ENCODE data around the gene CRTAC1. TPM values are rescaled to one million over a fixed set of nuclear protein-coding genes. Genes with fewer than 3 reads are reported as not detected.
A peak's percentile ranks its signal among the peaks of the same experiment; 100 is the strongest.

The CRTAC1 gene
- total and polyA plus RNA-seq, 9 of the 15 experiments (the other 6 are each of a cell fraction or from before 2014, with no cell fraction given): not detected

DNA sequence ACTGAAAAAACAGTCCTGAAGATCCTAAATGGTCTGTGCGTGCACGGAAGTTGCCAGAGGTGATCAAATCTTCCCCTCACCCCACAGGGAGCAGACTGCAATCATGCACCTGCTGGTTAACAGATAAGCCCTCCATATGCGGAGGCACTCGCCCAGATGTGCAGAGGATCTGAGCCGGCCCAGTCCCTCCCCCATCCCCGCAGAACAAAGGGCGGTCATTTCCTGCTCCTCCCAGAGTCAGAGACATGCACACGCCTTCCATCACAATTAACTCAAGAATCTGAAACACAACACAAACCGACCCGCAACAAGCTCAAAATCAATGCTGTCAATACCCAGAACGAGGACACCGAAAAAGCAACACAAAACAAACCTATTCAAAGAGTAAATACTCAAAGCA, 24.2 kb downstream of the CRTAC1 start (continued):
- TF ChIP-seq, protein P1, sequence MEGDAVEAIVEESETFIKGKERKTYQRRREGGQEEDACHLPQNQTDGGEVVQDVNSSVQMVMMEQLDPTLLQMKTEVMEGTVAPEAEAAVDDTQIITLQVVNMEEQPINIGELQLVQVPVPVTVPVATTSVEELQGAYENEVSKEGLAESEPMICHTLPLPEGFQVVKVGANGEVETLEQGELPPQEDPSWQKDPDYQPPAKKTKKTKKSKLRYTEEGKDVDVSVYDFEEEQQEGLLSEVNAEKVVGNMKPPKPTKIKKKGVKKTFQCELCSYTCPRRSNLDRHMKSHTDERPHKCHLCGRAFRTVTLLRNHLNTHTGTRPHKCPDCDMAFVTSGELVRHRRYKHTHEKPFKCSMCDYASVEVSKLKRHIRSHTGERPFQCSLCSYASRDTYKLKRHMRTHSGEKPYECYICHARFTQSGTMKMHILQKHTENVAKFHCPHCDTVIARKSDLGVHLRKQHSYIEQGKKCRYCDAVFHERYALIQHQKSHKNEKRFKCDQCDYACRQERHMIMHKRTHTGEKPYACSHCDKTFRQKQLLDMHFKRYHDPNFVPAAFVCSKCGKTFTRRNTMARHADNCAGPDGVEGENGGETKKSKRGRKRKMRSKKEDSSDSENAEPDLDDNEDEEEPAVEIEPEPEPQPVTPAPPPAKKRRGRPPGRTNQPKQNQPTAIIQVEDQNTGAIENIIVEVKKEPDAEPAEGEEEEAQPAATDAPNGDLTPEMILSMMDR (IDR thresholded peaks at IDR 0.05 in 2 of 3, conservative IDR thresholded peaks at IDR 0.05 in 1 of 3; ENCODE audit: insufficient read depth in 2 of 3, low read depth in 1 of 3, low read length in 3 of 3): no peak
- no peak for TF ChIP-seq SAP30 (IDR thresholded peaks at IDR 0.05; ENCODE audit: borderline replicate concordance, insufficient read depth, low read depth, low read length, poor library complexity, severe bottlenecking)
- no peak for TF ChIP-seq NFIX (CRISPR knock-in tag; IDR thresholded peaks at IDR 0.05; ENCODE audit: low read depth)
- no peak for TF ChIP-seq ZBED1 (IDR thresholded peaks at IDR 0.05)
- no peak for TF ChIP-seq MTF1 (CRISPR knock-in tag; IDR thresholded peaks at IDR 0.05; ENCODE audit: borderline replicate concordance)
- TF ChIP-seq CEBPB (tag; IDR thresholded peaks at IDR 0.05): no peak
- no peak for TF ChIP-seq RAD51 (IDR thresholded peaks at IDR 0.05; ENCODE audit: borderline replicate concordance, low read depth)
- TF ChIP-seq ETV1 (tag; conservative IDR thresholded peaks at IDR 0.05; ENCODE audit: low read depth): no peak
- peak; percentile 62; the same call in 1 of the 2 replicates for TF ChIP-seq PML (IDR thresholded peaks at IDR 0.05; ENCODE audit: low read length)
- TF ChIP-seq PTBP1 (IDR thresholded peaks at IDR 0.05; ENCODE audit: low read depth, low read length): no peak
- peak; percentile 62 for TF ChIP-seq NCOR1 (IDR thresholded peaks at IDR 0.05)
- TF ChIP-seq, protein P2, sequence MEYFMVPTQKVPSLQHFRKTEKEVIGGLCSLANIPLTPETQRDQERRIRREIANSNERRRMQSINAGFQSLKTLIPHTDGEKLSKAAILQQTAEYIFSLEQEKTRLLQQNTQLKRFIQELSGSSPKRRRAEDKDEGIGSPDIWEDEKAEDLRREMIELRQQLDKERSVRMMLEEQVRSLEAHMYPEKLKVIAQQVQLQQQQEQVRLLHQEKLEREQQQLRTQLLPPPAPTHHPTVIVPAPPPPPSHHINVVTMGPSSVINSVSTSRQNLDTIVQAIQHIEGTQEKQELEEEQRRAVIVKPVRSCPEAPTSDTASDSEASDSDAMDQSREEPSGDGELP (CRISPR knock-in tag; IDR thresholded peaks at IDR 0.05; ENCODE audit: borderline replicate concordance): peak; percentile 55; the same call in 1 of the 2 replicates
- TF ChIP-seq STAT5A (IDR thresholded peaks at IDR 0.05; ENCODE audit: borderline replicate concordance, low read length): peak; percentile 48; the same call in 1 of the 2 replicates
- no peak for TF ChIP-seq NFRKB (IDR thresholded peaks at IDR 0.05; ENCODE audit: low read depth)
- no peak for TF ChIP-seq HDAC1 (IDR thresholded peaks at IDR 0.05)
- no peak for TF ChIP-seq MTA2 (IDR thresholded peaks at IDR 0.05; ENCODE audit: low read depth)
- no peak for TF ChIP-seq SLC30A9 (CRISPR knock-in tag; IDR thresholded peaks at IDR 0.05)
- TF ChIP-seq DPF2 (IDR thresholded peaks at IDR 0.05): peak; percentile 51; the same call in 1 of the 2 replicates
- peak; percentile 81 for TF ChIP-seq CBFA2T2 (conservative IDR thresholded peaks at IDR 0.05)
- no peak for TF ChIP-seq CREB1 (IDR thresholded peaks at IDR 0.05)
- no peak for TF ChIP-seq CREB1 (CRISPR knock-in tag; IDR thresholded peaks at IDR 0.05)
- no peak for TF ChIP-seq RAD21 (CRISPR knock-in tag; conservative IDR thresholded peaks at IDR 0.05 in 1 of 2, IDR thresholded peaks at IDR 0.05 in 1 of 2)
- TF ChIP-seq SIRT6 (IDR thresholded peaks at IDR 0.05; ENCODE audit: low read depth, low read length): no peak
- no peak for TF ChIP-seq CBX2 (IDR thresholded peaks at IDR 0.05; ENCODE audit: insufficient read depth, low read length, poor library complexity, severe bottlenecking)
- no peak for TF ChIP-seq ZFP1 (CRISPR knock-in tag; IDR thresholded peaks at IDR 0.05)
